Neural cell (in vitro differentiated cells): ENCODE measurements around the gene MED15. TPM values are rescaled to one million over a fixed set of nuclear protein-coding genes. Genes with fewer than 3 reads are reported as not detected.

Experiments
- H2AFZ ChIP-seq: fragments of 200-600, 300-800 bp; sonication (generic), shearing (Covaris generic); 2 replicates; pipeline ENCODE4 v1.6.0; 2014; ENCODE audit warnings: low read depth, mild to moderate bottlenecking, antibody characterized with exemption, low read length, moderate library complexity
- H3F3A ChIP-seq: fragments of 200-600 bp; shearing (Covaris generic); 2 replicates; pipeline ENCODE4 v1.6.1; 2016; ENCODE audit warnings: mild to moderate bottlenecking, moderate library complexity, mixed read lengths, antibody characterized with exemption, low read length; ENCODE audit not compliant: insufficient read depth, poor library complexity, severe bottlenecking
- H3K27ac ChIP-seq: fragments of 200-600, 300-800 bp; sonication (generic), shearing (Covaris generic); 2 replicates; pipeline ENCODE4 v1.5.1; 2014; ENCODE audit warnings: mild to moderate bottlenecking, low read length, moderate library complexity
- H3K27me3 ChIP-seq: fragments of 300-800, 200-600 bp; sonication (generic), shearing (Covaris generic); 2 replicates; pipeline ENCODE4 v1.6.0; 2014; ENCODE audit warnings: mild to moderate bottlenecking, low read depth, low read length, moderate library complexity; ENCODE audit not compliant: insufficient read depth
- H3K36me3 ChIP-seq: fragments of 300-800, 200-600 bp; sonication (generic), shearing (Covaris generic); 2 replicates; pipeline ENCODE4 v1.5.1; 2014; ENCODE audit warnings: mild to moderate bottlenecking, antibody characterized with exemption, low read length, moderate library complexity; ENCODE audit not compliant: insufficient read depth
- H3K4me2 ChIP-seq: fragments of 300-800, 200-600 bp; sonication (generic), shearing (Covaris generic); 2 replicates; pipeline ENCODE4 v1.6.0; 2014; ENCODE audit warnings: mild to moderate bottlenecking, low read length
- H3K4me3 ChIP-seq: fragments of 300-800, 200-600 bp; sonication (generic), shearing (Covaris generic); 2 replicates; pipeline ENCODE4 v1.5.1; 2014; ENCODE audit warnings: mild to moderate bottlenecking, low read length, moderate library complexity
- H3K79me2 ChIP-seq: fragments of 200-600 bp; shearing (Covaris generic); replicated peaks from 2 replicates; pipeline ENCODE4 v1.6.0; 2014; ENCODE audit warnings: mild to moderate bottlenecking, low read length, moderate library complexity; ENCODE audit not compliant: insufficient read depth
- H3K9ac ChIP-seq: fragments of 300-800, 200-600 bp; sonication (generic), shearing (Covaris generic); 2 replicates; pipeline ENCODE4 v1.6.1; 2016; ENCODE audit warnings: mild to moderate bottlenecking, low read length, mixed read lengths
- H3K9me2 ChIP-seq: fragments of 200-600 bp; shearing (Covaris generic); 2 replicates; pipeline ENCODE4 v1.6.1; 2016; ENCODE audit warnings: mild to moderate bottlenecking, low read length, mixed read lengths; ENCODE audit not compliant: insufficient read depth
- H3K9me3 ChIP-seq: fragments of 200-600, 300-800 bp; sonication (generic), shearing (Covaris generic); 2 replicates; pipeline ENCODE4 v1.6.1; 2016; ENCODE audit warnings: mild to moderate bottlenecking, mixed run types, low read length, moderate library complexity, mixed read lengths
- H4K20me1 ChIP-seq: fragments of 200-600 bp; shearing (Covaris generic); 2 replicates; pipeline ENCODE4 v1.6.1; 2016; ENCODE audit warnings: mild to moderate bottlenecking, mixed run types; ENCODE audit not compliant: insufficient read depth
- EP300 ChIP-seq: fragments of 450-650 bp; conservative IDR thresholded peaks from 2 replicates; pipeline ENCODE4 v1.6.1; 2014; ENCODE audit warnings: antibody characterized with exemption, mild to moderate bottlenecking, moderate library complexity; ENCODE audit not compliant: poor library complexity, severe bottlenecking
- EZH2 ChIP-seq: fragments of 200-600, 300-800 bp; shearing (Covaris generic), sonication (generic); IDR thresholded peaks from 2 replicates; pipeline ENCODE4 v1.6.1; 2014; ENCODE audit warnings: antibody characterized with exemption, low read length, borderline replicate concordance, mild to moderate bottlenecking; ENCODE audit not compliant: insufficient read depth, poor library complexity, severe bottlenecking
- MXI1 ChIP-seq: fragments of 450-650 bp; conservative IDR thresholded peaks from 2 replicates; pipeline ENCODE4 v1.6.1; 2014; ENCODE audit warnings: antibody characterized with exemption, mild to moderate bottlenecking; ENCODE audit not compliant: poor library complexity, severe bottlenecking
- RAD21 ChIP-seq: fragments of 450-650 bp; conservative IDR thresholded peaks from 2 replicates; pipeline ENCODE4 v1.6.1; 2014; ENCODE audit warnings: antibody characterized with exemption, mild to moderate bottlenecking, moderate library complexity
- REST ChIP-seq: IDR thresholded peaks from 2 replicates; pipeline ENCODE4 v1.6.1; 2012; ENCODE audit warnings: borderline replicate concordance
- SMC3 ChIP-seq: fragments of 450-650 bp; conservative IDR thresholded peaks from 2 replicates; pipeline ENCODE4 v1.6.1; 2014; ENCODE audit warnings: antibody characterized with exemption, mild to moderate bottlenecking, moderate library complexity; ENCODE audit not compliant: poor library complexity
- TAF1 ChIP-seq: IDR thresholded peaks from 2 replicates; pipeline ENCODE4 v1.6.1; 2012; ENCODE audit warnings: low read depth
- polyA plus RNA-seq: library from polyadenylated mRNA; depleted of rRNA; stranded (reverse); fragments of >200 nt; gene quantifications from 2 replicates; pipeline ENCODE4 v1.2.3, GENCODE V29; 2014
- small RNA-seq, 3 experiments: library from RNA; depleted of rRNA; stranded (forward); fragments of <200 nt; gene quantifications; one replicate each; pipeline ENCODE3, GENCODE V24; 2012
- TF ChIP-seq, protein P1 (sequence below): fragments of 450-650 bp; IDR thresholded peaks from 2 replicates; pipeline ENCODE4 v1.5.1; 2014; ENCODE audit warnings: antibody characterized with exemption, mild to moderate bottlenecking, moderate library complexity; ENCODE audit not compliant: poor library complexity, severe bottlenecking

The MED15 gene
- polyA plus RNA-seq, 1 donor from 2014 or later: 13.2 TPM

- Histone ChIP-seq H3K9me2 (no peaks in the 10 kb centered on the region), H3K27ac (no peak overlapping the region), H3K79me2 (no peaks in the 10 kb centered on the region), H3K9me3 (no peaks in the 10 kb centered on the region), H3K27me3 (no peaks in the 10 kb centered on the region), H3F3A (no peaks in the 10 kb centered on the region), H3K4me3 (no peak overlapping the region), H3K9ac (no peak overlapping the region), H4K20me1 (no peaks in the 10 kb centered on the region), H2AFZ (no peak overlapping the region), H3K4me2 (no peak overlapping the region), H3K36me3 (no peaks in the 10 kb centered on the region)
- TF ChIP-seq MXI1: no peak
- TF ChIP-seq EP300: no peak
- no peak for TF ChIP-seq REST
- no peak for TF ChIP-seq RAD21
- TF ChIP-seq TAF1: no peak
- TF ChIP-seq, protein P1, sequence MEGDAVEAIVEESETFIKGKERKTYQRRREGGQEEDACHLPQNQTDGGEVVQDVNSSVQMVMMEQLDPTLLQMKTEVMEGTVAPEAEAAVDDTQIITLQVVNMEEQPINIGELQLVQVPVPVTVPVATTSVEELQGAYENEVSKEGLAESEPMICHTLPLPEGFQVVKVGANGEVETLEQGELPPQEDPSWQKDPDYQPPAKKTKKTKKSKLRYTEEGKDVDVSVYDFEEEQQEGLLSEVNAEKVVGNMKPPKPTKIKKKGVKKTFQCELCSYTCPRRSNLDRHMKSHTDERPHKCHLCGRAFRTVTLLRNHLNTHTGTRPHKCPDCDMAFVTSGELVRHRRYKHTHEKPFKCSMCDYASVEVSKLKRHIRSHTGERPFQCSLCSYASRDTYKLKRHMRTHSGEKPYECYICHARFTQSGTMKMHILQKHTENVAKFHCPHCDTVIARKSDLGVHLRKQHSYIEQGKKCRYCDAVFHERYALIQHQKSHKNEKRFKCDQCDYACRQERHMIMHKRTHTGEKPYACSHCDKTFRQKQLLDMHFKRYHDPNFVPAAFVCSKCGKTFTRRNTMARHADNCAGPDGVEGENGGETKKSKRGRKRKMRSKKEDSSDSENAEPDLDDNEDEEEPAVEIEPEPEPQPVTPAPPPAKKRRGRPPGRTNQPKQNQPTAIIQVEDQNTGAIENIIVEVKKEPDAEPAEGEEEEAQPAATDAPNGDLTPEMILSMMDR: no peak
- no peak for TF ChIP-seq SMC3
- no peak for TF ChIP-seq EZH2
These were observed 129.5 kb downstream of the MED15 start for GRCh38 chr22:20636945-20637344.

Small RNAs within 50 kb of the gene (small RNA-seq; reads per million reads assigned to genes)
- gene IGLL4P (0 reads per million in 3 experiments), gene RF00019 (0 to 1.2 (median 0) reads per million in 3 experiments), gene RN7SL812P (0 to 0.08 (median 0) reads per million in 3 experiments), gene RNY1P9 (0.07 to 0.33 (median 0.10) reads per million in 3 experiments)

Other genes with a start within 250 kb of the MED15 start
- gene RTN4R, start 239.3 kb upstream of the MED15 start, polyA plus RNA-seq: 12.1 and 13.6 TPM in 2 replicates
- 117 and 125 TPM in 2 replicates for gene DGCR6L, start 187.6 kb upstream of the MED15 start, polyA plus RNA-seq
- gene ZNF74, start 113.5 kb upstream of the MED15 start, polyA plus RNA-seq: 75.6 and 79.5 TPM in 2 replicates
- gene SCARF2, start 69.8 kb upstream of the MED15 start, polyA plus RNA-seq: 3.4 and 5.0 TPM in 2 replicates
- 59.5 and 68.6 TPM in 2 replicates for gene KLHL22, start 11.8 kb upstream of the MED15 start, polyA plus RNA-seq